ENCODE data around the gene RGS6.

DNA sequence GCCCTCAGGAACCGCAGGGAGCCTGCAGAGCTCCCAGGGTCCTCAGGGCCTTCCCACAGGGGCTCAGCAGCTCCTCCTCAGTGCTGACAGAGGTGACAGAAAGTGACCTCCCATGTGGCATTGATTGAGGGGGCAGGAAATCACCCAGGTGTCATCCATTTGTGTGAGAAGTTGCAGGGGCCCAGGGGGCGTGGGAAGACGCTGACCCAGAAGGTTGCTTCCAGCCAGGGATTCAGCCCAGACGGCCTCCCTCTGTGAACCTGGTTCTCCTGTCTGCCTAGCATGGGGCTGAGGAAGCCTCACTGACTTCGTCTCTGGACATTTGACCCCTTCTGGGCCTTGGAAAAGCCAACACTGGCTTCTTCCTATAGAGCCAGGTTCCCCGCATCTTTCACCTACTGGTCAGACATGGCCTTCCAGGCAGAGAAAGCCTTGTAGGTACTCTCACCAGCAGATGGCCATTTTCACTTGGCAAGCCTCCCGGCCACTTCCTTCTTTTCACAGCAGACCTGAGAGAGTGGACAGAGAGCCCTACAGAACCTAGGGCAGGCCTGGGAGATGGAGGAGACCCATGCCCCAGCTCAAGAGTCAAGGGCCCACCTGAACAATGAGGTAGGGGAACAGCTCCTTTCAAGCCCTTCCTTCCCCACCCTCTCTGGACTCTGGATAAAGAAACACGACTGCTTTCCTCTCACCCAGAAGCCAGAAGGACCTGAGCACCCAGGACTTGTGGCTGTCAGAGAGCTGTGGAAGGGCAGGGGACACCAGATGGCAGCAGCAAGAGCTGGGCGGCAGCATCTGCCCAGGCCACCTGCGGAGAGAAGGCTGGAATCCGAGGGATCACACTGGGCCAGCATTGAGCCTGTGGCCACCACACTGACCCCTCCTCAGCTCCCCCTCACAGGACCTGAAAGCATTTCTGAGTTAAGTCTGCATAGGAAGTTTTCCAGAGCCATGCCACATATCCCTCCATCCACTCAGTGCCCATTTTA, 583.8 kb downstream of the RGS6 start:
- TF ChIP-seq POLR2AphosphoS5 (IDR thresholded peaks at IDR 0.05; ENCODE audit: low read depth, low read length) (no peak), POLR2A (IDR thresholded peaks at IDR 0.05; ENCODE audit: low read depth, low read length) (no peak), TAF1 (IDR thresholded peaks at IDR 0.05; ENCODE audit: borderline replicate concordance, low read depth, low read length) (no peak)

All from GM12892 (cell line).